GM20000 (cell line): ENCODE data around the gene HES5.

Source experiments
- DNase-seq: peaks from one replicate; pipeline ENCODE4 v3.0.0; 2012; ENCODE audit warnings: low spot score
- CTCF ChIP-seq: IDR thresholded peaks from 2 replicates; pipeline ENCODE4 v1.5.1; 2012; ENCODE audit warnings: mild to moderate bottlenecking, control low read depth; ENCODE audit errors: extremely low read depth, missing control alignments

The HES5 gene

DNA sequence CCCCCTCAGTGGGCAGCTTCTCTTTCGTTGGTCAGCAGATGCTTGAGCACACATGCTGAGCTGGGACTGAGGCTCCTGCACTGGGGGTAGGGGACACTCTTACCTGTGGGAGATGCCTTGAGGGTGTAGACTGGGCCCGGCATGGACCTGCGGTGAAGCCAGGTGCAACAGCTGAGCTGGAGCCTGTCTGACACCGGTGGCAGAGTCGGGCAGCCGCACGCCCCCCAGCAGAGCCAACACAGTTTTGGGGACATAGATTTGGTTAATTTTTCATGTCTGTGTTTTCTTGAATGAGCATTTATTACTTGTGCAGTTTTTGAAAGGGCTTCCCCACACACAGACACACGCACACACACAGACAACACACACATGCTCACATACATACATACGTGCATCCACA is 5.9 kb upstream of the HES5 start:
- no peak for TF ChIP-seq CTCF
- DNase-seq = no peak

DNA sequence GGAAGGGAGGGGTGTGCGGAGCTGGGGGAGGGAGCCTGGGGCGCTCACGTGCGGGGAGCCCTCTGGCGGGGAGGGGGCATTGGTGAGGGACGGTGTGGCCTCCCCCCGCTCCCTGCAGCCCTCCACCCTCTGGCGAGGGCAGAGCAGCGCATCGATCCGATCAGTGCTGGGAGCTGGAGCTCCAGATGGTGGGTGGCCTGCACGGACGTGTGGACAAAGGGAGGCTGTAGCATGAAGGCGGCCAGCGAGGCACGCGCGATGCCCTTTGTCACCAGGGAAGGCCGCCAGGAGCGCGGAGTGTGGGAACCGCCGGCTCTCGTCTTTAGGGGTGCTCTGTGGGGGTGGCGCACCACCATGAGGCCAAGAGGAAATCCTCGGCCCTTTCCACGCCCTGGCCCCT is 5.4 kb upstream of the HES5 start:
- no peak for DNase-seq

DNA sequence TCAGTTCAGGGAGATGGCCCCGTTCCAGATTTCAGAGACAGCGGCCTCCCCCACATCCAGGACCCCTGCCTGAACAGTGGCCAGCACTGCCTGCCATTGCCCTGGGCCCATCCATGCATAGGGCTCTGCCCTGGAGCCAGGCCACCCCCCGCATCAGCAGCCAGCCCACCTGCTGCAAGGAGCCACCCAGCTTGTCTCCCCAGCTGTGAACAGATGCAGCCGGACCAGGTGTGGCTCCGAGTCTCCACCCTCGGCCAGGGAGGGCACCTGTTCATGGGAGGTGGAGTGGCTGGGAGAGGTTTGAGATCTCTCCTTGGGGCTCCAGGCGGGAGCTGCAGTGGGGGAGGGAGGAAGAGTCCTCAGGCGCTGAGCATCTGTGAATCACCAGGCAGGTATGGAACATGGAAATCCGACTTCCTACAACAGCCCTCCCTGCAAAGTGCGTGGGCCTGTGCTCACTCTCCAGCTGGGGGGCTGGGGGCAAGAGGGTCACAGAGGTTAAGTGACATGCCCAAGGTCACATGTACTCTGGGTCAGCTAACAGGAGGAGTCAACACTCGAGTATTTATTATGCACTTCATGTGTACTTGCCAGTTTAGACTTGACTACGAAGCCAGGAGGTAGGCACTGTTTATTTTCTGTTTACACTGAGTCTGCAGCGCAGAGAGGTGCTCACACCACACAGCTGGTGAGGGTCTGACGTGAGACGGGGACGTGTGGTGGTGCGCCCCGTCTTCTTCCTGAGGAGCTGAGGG is 4.8 kb upstream of the HES5 start:
- TF ChIP-seq CTCF = no peak
- DNase-seq = no peak

More for the DNA sequence above, 5.4 kb upstream of the HES5 start:
- no peak for TF ChIP-seq CTCF

DNA sequence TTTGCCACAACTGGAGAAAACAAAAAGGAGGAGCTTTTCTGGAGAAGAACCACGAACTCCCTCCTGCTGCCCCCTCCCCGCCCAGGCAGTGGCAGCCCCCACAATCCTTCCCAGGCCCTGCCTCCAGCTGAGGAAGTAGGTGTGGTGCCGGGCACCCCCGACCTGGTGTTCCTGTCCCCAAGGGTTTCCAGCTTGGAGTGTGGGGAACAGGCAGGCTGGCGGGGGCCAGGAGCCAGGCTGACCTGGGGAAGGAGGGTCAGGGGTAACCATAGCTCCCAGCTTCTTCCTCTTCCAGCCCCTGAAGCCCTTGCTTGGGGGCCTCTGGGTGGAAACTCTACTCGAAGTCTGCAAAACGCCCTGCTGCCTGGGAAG is 4.2 kb upstream of the HES5 start:
- DNase-seq = no peak
- TF ChIP-seq CTCF = no peak

- TF ChIP-seq CTCF = no peak
- DNase-seq = no peak
Measured at GRCh38 chr1:2533365-2533764, 3.3 kb upstream of the HES5 start.

DNA sequence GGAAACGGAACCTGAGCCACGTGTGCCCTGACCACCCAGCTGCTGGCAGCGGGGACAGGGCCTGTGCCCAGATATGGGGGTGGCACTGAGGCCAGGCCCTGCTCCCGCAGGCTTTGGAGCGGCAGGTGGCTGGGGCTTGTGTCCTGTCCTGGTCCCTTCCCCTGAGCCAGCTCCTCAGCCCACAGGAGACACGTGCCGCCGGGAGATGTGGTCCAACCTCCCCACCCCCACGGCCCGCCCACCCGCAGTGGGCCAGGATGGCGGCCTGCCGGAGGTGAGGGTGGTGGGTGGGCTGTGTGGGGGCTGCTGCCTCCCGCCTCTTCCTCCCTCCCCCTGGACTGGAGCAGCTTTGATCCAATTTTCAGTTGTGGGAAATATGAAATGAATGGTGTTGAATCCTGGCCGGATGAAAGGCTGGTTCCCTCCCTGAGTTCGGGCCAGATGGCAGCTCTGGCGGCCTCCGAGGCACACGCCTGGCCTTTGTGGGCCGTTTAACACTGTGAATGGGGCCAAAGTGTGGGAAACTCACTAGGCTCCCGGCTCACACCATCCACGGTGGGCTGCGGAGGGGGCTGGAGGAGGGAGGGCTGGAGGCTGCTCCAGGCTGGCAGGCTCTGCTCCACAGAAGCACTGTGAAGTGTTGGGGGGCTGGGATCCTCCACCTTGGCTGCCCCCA is 2.6 kb upstream of the HES5 start:
- no peak for TF ChIP-seq CTCF

DNA sequence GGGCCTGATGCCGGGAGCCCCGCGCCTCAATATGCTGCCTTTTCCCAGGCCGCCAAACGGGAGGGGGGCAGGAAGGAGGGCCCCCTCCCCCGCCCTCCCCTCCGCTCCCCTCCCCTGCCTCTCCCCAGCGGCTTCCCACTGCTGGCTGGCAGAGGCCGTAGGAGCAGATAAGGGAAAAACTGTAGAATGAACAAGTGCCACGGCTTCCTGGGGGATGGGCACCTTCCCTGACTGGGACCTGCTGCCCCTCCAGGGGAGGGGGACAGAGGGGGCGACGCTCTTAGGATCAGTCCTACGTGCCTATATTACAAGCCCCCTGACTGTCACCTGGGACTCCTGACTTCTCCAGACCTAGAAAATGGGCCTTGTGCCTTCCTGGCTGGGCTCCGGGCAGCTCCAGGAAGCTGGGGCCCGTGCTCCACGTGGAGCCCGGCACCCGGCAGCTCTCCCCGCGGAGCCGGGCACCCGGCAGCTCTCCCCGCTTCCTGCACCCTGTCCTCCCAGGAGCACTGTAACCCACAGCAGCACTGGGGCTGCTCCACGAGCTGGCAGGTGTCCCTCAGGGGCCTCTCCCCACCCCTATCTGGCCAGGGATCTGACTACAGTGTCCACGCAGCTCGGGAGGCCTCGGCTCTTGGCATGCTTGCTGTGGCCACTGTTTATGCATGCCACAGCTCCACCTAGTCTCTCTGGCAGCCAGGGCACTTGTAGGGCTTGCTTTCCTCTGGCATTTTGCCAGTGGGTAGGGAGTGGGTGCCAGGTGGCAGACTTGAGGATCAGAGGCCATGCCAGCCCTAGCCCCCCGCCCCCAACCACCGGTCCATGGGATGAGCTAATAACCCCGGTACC is 674 bp upstream of the HES5 start:
- DNase-seq = no peak
- no peak for TF ChIP-seq CTCF

More for the DNA sequence above, 2.6 kb upstream of the HES5 start:
- no peak for DNase-seq
